ENCODE measurements around the gene TPSG1.

- TF ChIP-seq EZH2 (IDR thresholded peaks at IDR 0.05; ENCODE audit: insufficient read depth, poor library complexity, severe bottlenecking) (no peak), EZH2phosphoT487 (IDR thresholded peaks at IDR 0.05; ENCODE audit: insufficient read depth, low read depth) (no peak)
These were observed 12.9 kb upstream of the TPSG1 start for GRCh38 chr16:1237990-1238389.

All from GM23248 (cell line).